NCI-H510A (cell line): Measurements from ENCODE around the gene KRT23.
A peak's percentile ranks its signal among the peaks of the same experiment; 100 is the strongest.

Experiments
- DNase-seq: peaks from one replicate; lab custom pipeline; 2025; lab: John Stamatoyannopoulos, UW

Gene KRT23, protein sequence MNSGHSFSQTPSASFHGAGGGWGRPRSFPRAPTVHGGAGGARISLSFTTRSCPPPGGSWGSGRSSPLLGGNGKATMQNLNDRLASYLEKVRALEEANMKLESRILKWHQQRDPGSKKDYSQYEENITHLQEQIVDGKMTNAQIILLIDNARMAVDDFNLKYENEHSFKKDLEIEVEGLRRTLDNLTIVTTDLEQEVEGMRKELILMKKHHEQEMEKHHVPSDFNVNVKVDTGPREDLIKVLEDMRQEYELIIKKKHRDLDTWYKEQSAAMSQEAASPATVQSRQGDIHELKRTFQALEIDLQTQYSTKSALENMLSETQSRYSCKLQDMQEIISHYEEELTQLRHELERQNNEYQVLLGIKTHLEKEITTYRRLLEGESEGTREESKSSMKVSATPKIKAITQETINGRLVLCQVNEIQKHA

DNA sequence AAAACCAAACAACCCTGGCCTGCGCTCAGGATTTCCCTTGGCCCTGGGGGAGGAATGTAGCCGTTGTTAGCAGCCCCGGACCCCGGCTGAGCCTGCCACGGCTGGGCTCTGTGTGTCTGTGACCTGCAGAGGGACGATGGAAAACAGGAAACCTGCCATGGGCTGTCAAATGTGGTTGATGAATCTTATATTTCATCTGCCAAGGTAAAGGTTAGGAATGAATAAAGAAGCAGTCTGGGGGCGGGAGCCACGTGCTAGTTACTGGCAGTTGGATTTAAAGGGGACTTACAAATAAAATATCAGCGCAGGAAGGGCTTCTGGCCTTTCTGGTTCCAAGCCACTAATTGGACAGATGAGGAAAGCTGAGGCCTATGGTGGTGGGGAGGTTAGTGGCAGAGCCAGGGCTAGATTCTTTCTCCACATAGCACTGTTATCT, at the start of gene KRT23:
KRT23 (minus strand) TSS at position 263 of the 436 bp plus-strand sequence. CDS start 1,043 bp downstream, outside the sequence.
- DNase-seq, result no peak

DNA sequence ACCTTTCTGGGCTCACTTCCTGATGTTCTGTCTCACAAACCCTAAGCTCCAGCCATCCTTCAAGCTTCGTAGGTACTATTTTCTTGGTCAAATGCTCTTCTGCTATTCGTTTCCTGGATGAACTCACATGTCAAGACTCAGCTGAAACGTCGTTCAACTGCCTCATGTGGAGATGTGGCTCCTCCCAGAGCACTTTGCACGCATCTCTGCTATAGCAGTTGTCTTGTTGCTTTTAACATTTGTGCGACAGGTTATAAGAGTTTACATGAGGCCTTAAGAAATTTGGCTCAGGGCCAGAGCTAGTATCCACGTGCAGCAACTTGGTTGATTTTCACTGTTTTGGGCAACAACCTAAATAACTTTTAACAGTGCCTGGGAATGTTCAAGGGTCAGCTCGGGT, 49.5 kb upstream of the KRT23 start:
- no peak for DNase-seq

DNA sequence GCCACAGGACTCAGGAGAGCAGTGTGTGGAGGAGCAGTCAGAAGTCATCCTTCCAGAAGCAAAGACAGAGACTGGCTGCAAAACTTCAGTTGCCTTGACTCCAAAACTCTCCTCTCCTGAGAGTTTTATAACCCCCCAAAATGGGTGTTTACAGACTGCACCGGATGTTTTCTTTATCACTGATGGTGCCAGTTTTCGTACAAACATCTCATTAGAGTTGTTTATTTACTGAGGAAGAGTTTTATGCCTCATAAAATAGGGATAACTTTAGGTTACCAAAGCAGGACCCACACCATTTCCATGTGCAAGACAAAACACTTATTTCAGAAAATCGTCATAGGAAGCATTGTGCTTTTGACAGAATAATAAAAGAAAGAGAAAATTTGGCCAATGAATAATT, 46.8 kb upstream of the KRT23 start, which contains the start of gene KRT40:
KRT40 (minus strand) TSS at position 101 of the 400 bp plus-strand sequence; CDS start at position 48, 53 bp downstream.
- no peak for DNase-seq

DNA sequence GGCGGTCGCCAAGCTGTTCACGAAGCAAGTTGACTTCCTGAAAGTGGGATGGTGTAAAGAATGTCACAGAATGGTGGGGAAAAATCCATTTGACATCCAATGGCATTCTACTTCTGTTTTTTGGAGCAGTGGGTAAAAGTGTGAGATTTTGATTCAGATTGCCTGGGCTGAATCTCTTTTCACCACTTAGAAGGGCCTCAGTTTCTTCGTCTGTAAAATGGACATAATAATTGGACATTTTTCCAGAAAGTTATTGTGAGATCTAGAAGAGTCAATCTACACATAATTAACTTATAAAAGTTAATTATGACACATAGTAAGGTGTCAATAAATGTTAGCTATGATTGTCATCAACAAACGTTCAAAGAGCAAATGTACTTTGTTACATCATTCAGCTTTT, 43.7 kb upstream of the KRT23 start:
- DNase-seq, result no peak

DNA sequence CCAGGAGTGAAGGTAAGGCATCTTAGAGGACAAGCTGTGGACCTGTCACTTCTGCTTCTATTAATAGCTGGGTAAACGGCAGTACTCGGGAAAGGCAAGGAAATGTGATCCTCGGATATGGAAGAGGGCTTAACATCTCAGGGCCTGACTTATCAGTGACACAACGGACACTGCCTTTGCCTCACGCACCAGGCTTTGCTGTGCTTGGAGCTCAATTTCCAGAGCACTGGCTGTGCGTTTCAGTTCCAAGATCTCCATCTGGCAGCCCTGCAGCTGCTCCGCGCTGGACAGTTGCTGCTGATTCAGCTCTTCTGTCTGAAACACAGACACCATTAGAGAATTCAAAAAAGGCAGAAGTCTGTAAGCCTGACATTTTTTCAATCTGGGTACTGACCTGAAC, 43.1 kb upstream of the KRT23 start:
- DNase-seq, result no peak

DNA sequence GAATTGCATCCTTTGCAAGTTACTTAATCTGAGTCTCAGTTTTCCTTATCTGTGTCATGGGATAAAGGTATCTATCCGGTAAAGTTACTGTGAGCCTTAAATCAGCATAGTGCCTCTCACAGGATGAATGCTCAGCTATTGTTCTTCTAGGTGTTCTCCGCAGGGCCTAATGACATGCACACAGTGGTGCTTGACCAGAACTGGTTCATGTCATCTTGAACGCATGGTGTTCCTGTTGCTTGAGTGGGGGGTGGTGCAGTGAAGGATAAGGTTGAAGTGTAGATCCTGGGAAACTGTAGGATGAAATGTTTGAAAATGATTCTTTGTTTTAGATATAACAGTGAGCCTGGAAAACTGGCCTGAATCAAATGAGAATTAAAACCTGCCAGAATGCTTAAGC, 42.7 kb upstream of the KRT23 start:
- no peak for DNase-seq

DNA sequence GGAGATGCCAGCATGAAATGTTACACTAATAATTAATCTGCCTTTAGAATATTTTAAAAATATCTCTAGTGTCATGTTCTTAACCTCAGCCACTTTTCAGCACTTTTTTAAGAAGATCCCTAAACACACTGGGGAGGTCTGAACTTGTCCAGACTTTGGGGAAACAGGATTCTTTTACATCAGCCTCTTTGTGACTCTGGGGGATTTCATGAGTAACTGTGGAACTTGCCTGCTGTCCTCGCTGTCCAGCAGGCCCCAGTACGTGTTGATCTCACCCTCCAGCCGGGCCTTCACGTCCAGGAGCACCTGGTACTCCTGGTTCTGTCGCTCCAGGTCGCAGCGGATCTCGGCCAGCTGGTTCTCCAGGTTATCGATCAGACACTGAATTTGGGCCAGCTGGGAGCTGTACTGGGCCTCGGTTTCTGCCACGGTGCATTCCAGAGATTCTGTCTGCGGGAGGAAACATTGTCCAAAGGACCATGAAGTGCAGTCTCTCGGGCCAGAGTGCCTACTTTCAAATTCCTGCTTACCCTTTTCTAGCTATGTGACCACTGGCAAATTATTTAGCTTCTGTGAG, 41.2 kb upstream of the KRT23 start:
- no peak for DNase-seq

DNA sequence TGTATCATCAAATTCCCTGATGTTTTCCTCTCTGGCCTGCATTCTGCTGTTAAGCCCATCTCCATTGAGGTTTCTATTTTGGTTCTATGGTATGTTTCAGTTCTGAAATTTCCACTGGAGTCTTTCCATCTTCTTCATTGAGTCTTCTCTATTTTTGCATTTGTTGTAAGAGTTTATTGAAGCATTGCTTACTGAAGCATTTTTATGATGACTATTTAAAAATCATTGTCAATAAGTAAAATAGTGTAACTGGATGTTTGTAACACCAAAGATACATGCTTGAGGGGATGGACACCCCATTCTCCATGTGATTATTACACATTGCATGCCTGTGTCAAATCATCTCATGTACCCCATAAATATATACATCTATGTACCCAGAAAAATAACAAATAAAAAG, 38.1 kb upstream of the KRT23 start:
- DNase-seq, result no peak

DNA sequence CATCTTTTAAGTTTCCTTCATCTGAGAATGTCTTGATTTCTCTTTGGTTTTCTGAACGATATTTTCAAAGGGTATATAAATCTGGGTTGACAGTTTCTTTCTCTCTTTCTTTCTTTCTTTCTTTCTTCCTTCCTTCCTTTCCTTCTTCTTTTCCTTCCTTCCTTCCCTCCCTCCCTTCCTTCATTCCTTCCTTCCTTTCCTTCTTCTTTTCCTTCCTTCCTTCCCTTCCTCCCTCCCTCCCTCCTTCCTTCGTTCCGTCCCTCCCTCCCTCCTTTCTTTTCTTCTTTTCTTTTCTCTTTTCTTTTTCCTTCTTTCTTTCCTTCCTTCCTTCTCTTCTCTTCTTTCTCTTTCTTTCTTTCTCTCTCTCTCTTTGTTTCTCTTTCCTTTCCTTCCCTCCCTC, 36.9 kb upstream of the KRT23 start:
- DNase-seq, result no peak

DNA sequence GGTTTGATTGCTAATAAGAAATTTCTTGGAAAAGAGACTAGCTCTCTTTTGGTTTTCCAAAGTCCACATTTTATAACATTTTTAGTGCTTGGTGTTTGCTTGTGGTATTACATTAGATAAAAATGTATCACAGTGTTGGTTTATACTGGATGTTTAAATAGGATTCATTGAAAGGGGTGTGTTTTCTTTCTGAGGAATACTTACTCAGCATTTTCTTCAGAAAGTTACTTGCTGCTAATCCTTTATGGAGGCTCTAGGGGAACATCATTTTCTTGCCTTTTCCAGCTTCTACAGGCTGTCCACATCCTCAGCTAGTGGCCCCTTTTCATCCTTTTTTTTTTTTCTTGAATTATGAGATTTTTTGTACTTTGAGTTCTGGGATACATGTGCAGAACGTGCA, 30.1 kb upstream of the KRT23 start:
- no peak for DNase-seq

DNA sequence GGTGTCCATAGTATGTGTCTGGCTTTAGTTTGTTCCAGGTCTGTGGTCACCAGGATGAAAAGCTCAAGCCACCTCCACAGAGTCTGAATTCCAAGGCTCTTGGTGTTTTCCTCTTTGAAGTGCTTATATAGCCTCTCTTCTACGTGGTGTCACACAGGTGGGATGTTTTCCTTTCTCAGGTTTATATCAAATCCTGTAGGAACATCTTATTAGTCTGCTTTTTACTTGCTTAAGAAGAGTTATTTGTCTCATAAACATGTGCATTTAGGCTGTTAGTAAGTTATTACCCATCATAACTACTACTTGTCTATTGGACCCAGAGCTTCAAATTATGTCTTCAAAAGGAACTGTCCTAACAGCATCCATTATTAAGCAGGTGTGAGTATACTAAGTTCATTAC, 29.4 kb upstream of the KRT23 start, which contains the start of gene KRT39:
KRT39 (minus strand) TSS at position 101 of the 400 bp plus-strand sequence; CDS start at position 9, 92 bp downstream.
- DNase-seq, result no peak

DNA sequence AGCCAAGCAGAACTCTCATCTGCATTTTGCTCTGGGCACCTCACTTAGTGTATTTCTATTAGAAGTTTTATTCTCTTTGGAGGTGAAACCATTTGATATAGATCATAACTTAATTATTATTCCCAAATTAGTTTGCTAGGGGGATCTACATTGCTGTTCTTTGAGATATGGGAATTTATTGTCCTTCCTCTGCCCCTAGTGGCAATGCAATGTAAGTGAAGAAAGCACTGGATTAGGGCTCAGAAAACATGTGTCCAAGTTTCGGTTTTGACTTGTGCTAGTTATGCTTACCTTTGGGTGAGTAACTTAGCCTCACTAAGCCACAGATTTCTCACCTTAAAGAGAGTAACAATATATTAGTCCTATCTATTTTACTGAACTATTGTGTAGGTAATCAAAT, 26.4 kb upstream of the KRT23 start:
- no peak for DNase-seq

DNA sequence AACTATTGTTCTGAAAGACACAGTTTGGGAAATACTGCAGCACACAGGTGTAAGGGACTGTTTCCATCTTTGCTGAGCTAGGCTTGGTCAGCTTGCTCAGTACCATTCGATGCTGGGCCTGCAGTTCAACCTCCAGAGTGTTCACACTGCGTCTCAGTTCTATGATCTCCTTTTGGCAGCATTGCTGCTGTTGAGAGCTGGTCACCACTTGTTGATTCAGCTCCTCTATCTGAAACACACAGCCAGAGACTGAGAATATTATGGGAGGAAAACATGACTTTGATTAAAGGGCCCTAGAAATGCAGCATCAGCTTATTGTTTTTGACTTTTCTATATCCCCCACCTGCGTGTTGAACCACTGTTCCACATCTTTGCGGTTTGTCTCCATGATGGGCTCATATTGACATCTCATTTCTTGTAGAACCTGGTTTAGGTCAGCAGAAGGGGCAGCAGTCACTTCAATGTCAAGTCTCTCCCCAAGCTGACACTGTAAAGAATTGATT, 24.7 kb upstream of the KRT23 start:
- no peak for DNase-seq

DNA sequence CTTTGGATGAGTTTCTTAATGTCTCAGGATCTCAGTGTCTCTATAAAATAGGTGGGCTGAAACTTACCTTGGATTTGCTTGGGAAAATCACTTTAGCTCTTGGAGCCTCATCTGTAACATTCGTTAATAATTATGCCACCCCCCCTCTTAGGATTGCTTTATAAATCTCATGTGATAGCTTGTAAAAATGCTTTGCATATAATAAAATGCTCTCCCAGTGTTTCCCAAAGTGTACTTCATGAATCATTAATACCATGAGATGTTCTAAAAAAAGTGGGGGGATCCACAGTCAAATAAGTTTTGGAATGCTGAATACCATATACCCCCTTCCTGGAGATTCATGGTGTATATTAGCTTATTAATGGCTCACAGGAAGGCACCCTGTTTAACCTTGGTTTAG, 24.1 kb upstream of the KRT23 start:
- no peak for DNase-seq

DNA sequence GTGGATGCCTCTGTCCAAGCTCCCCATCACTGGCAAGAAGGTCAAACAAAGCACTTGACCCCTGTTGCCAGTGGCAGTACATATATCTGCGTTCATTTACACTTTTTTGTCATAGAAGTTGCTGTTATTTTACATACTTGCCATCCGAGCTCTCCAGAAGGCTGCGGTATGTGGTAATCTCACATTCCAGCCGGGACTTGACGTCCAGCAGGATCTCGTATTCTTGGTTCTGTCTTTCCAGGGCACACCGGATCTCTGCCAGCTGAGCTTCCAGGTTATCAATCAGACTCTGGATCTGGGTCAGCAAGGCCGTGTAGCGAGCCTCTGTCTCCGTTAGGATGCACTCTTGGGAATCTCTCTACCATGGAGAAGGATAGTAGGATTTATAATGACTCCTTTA, 22.7 kb upstream of the KRT23 start:
- no peak for DNase-seq

DNA sequence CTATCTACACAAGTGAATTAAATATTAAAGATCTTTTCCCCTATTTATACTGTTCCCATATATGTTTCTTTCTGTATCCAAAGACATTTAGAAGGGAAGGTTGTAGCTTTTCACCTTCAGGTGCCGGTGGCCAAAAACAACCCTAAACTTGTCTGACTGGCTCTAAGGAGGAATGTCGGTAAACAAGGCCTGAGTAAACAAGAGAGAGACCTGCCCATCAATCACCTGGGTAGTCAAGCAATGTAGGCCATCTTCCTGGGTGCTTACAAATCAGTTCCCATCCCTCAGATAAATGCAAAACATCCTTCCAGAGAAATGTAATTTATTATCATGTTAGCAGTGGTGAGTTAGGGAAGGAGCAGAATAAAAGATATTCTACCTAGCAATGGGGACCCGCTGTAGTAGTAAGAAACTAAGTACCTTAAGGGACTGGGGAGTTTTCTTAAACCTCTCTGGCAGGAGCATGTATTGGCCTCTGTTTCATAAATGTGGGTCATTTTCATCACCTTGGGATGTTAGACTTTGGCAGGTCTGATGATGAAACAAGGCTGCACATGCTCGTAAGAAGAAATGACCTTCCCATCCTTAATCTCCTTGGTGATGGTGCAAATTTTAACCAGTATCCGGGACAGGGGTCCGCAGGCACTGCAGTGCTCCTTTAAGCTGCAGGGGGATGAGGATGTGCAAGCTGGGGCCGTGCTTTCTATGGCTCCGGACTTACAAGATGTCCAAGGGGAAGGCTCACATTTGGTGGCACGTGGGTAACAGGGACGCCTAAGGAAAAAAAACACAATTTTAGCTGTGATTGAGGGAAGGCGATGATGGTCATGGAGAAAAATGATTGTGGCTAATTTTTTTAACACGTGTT, 20.9 kb upstream of the KRT23 start:
- peak; percentile 59 for DNase-seq

DNA sequence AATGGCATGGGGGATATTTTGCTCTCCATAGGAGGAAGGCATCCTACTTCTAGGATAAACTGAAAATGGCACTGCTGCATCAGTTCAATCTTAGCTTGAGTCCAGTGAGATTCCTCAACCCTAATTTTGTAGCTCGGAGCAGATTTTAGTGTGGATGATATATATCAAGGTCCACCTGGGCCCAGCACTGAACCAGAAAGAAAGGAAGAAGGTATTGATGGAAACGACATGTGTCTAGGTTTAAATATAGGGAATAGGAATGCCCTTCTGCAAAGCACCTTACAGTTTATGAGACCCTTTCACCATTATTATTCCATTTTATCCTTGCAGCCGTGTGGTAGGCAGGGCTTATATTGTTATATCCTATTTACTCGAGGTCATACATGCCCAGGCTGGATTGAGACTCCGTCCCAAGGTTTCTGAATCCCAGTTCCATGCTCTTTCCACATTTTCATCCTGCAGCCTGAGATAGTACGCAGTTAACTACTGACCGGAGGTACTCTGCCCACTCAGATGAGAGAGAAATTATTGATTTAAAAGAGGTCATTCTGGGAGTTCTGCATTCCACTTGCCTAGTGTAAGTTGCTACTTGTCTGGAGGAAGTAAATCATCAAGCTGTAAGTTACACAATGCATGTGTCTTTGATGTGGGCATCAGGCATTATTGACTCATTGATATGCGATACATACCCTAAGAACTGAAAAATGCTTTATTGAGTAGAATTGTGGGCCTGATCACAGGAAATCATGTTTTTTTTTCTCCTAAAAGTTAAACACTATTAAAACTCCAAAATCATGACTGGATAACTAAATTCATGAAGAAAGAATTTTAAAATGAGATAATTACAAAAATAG, 19.2 kb upstream of the KRT23 start:
- peak; percentile 54 for DNase-seq

DNA sequence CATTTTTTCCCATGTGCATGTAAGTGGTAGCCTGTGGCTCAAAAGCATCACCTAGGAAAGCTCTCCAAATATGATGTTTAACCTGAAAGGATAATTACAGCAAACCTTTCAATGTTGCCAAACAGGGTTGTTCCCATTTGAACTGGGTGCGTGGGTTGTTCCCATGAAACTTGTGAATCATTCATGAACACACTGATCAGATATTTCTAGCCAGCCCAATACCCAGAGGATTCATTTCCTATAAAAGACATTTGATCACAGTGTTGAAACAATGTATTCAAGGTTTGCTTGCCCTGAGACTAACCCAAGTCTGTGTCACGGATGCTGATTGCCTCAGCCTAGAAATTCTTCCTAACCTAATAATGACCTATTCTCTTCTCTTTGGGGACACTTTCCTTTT, 16.4 kb upstream of the KRT23 start:
- DNase-seq, result no peak

DNA sequence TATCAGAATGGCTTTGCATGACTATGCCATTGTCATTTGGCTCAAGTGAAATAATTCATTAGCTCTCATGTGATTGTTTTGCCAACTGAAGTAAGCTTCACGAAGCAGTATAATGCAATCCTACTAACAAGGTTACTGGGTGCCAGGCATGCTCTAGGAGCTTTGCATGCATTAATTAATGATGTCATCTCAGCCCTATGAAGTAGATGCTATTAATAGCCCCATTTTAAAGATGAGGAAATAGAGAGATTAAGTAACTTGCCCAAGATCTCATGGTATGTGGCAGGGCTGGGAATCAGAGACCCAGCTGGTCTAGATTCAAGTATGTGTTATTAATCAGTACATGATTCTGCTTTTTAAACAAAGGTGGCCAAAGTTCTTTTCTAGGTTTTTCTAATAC, 15.2 kb upstream of the KRT23 start:
- no peak for DNase-seq

DNA sequence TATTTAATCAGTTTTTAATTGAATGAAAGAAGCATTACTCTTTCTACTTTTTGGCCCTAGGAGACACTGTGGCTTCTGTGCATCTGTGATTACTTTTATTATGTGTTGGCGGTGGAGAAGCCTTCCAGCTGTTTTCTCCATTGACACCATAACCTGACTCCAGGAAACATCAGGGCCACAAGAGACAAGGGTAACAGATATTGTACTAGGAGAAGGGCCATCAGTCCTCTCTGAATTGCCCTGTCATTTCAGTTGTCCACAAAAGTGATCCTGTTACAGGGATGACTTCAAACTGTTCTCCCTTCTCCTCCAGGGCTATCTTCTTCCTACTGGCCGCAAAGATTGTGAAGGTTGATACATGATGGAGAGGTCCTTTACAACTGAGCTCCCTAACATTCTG, 14.7 kb upstream of the KRT23 start:
- DNase-seq, result no peak

DNA sequence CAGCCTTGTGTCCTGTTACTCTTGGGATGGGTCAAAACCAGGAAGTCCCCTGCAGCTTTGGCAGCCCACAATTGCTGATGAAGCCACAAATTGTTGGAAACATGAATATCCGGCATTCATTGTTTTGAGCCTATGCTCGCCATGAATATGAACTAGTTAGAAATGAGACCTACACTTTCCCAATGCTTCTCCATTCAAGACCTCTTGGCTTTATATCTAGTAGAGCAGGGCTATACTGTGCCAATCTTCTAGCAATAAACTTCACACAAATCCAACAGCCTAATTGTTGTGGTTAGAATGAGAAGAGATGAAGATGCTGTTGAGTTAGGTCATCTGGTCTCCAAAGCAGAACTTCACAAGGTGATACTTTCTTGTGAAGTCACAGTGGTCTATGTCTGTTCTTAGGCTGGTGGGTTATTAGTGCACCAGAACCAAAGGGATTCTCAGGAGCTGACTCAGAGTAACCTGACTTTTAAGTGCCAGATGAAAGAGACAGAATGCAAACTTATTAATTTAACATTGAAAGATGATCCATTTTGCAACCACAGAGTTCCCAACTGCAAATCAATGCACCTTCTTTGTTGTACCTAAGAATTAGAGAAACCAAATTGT, 13.7 kb upstream of the KRT23 start:
- DNase-seq, result no peak
